GM20000 (cell line): ENCODE measurements around the gene COL5A1.

Experiments used
- DNase-seq: peaks from one replicate; pipeline ENCODE4 v3.0.0; 2012; ENCODE audit warnings: low spot score
- CTCF ChIP-seq: IDR thresholded peaks from 2 replicates; pipeline ENCODE4 v1.5.1; 2012; ENCODE audit warnings: mild to moderate bottlenecking, control low read depth; ENCODE audit errors: extremely low read depth, missing control alignments

COL5A1 gene

GRCh38 chr9:134623258-134624066, 18.1 kb upstream of the COL5A1 start:
- TF ChIP-seq CTCF: no peak
- no peak for DNase-seq

GRCh38 chr9:134624137-134624591, 17.4 kb upstream of the COL5A1 start:
- no peak for TF ChIP-seq CTCF
- no peak for DNase-seq

- DNase-seq: no peak
- no peak for TF ChIP-seq CTCF
These were observed 16.9 kb upstream of the COL5A1 start for GRCh38 chr9:134624621-134625181.

GRCh38 chr9:134625361-134626068, 16.1 kb upstream of the COL5A1 start:
- no peak for DNase-seq
- TF ChIP-seq CTCF: no peak

- DNase-seq: no peak
- no peak for TF ChIP-seq CTCF
These were observed 15.6 kb upstream of the COL5A1 start for GRCh38 chr9:134626069-134626423.

GRCh38 chr9:134626571-134627416, 14.8 kb upstream of the COL5A1 start:
- TF ChIP-seq CTCF: no peak
- no peak for DNase-seq
